ENCODE data around the gene RANBP10.

Gene RANBP10

DNA sequence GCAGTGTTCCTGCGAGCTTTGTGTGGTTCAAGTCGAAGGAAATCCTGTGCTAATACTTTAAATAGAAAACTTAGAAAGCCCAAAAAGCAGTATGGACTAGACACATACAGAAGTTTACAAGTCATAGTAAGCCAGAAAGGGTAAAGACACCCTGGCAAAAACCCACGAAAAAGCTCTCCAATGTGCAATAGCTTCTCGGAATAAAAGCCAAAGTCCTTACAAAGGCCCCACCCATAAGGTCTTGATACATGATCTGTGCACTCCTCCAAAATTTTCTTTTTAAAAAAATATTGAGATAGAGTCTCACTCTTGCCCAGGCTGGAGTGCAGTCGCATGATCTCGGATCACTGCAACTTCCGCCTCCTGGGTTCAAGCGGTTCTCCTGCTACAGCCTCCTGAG is 129.4 kb downstream of the RANBP10 start:
- no peak for ATAC-seq
- TF ChIP-seq TCF4 (CRISPR knock-in tag; IDR thresholded peaks at IDR 0.05; ENCODE audit: borderline replicate concordance) (no peak), TOX (CRISPR knock-in tag; IDR thresholded peaks at IDR 0.05; ENCODE audit: borderline replicate concordance) (no peak), OSR1 (CRISPR knock-in tag; IDR thresholded peaks at IDR 0.05) (no peak), PPARA (CRISPR knock-in tag; IDR thresholded peaks at IDR 0.05; ENCODE audit: borderline replicate concordance) (no peak), ISL1 (CRISPR knock-in tag; IDR thresholded peaks at IDR 0.05) (no peak), SNAI2 (CRISPR knock-in tag; IDR thresholded peaks at IDR 0.05) (no peak), ZFP3 (CRISPR knock-in tag; IDR thresholded peaks at IDR 0.05) (no peak), ZC3H10 (CRISPR knock-in tag; IDR thresholded peaks at IDR 0.05) (no peak)
- TF ChIP-seq, protein P1, sequence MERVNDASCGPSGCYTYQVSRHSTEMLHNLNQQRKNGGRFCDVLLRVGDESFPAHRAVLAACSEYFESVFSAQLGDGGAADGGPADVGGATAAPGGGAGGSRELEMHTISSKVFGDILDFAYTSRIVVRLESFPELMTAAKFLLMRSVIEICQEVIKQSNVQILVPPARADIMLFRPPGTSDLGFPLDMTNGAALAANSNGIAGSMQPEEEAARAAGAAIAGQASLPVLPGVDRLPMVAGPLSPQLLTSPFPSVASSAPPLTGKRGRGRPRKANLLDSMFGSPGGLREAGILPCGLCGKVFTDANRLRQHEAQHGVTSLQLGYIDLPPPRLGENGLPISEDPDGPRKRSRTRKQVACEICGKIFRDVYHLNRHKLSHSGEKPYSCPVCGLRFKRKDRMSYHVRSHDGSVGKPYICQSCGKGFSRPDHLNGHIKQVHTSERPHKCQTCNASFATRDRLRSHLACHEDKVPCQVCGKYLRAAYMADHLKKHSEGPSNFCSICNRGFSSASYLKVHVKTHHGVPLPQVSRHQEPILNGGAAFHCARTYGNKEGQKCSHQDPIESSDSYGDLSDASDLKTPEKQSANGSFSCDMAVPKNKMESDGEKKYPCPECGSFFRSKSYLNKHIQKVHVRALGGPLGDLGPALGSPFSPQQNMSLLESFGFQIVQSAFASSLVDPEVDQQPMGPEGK (CRISPR knock-in tag; IDR thresholded peaks at IDR 0.05; ENCODE audit: borderline replicate concordance) = no peak

DNA sequence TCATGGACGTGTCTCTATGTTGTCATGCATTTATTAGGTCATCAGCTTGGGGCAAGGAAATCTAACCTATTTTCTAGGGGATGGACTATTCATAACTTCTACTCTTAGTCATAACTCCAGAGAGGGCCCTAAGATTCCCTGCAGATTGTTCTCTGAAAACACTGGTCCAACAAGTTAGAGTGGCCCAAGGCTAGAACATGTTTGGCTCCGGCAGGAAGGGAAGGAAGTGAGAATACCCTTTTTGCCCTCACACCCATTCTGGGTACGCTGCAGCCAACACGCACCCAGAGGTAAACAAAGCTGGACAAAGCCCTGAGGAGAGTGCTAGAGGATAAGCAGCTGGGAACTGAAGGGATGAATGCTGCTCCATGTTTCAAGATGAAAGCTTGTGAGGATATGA is 129.8 kb downstream of the RANBP10 start:
- ATAC-seq = no peak
- no peak for TF ChIP-seq ZFP30 (CRISPR knock-in tag; IDR thresholded peaks at IDR 0.05)
- TF ChIP-seq ZFP3 (CRISPR knock-in tag; IDR thresholded peaks at IDR 0.05) = no peak
- no peak for TF ChIP-seq SNAI2 (CRISPR knock-in tag; IDR thresholded peaks at IDR 0.05)
- TF ChIP-seq, protein P2, sequence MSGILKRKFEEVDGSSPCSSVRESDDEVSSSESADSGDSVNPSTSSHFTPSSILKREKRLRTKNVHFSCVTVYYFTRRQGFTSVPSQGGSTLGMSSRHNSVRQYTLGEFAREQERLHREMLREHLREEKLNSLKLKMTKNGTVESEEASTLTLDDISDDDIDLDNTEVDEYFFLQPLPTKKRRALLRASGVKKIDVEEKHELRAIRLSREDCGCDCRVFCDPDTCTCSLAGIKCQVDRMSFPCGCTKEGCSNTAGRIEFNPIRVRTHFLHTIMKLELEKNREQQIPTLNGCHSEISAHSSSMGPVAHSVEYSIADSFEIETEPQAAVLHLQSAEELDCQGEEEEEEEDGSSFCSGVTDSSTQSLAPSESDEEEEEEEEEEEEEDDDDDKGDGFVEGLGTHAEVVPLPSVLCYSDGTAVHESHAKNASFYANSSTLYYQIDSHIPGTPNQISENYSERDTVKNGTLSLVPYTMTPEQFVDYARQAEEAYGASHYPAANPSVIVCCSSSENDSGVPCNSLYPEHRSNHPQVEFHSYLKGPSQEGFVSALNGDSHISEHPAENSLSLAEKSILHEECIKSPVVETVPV (CRISPR knock-in tag; IDR thresholded peaks at IDR 0.05) = no peak
- TF ChIP-seq ZNF70 (CRISPR knock-in tag; IDR thresholded peaks at IDR 0.05) = no peak
- no peak for TF ChIP-seq CSDC2 (CRISPR knock-in tag; IDR thresholded peaks at IDR 0.05)
- TF ChIP-seq, protein P3, sequence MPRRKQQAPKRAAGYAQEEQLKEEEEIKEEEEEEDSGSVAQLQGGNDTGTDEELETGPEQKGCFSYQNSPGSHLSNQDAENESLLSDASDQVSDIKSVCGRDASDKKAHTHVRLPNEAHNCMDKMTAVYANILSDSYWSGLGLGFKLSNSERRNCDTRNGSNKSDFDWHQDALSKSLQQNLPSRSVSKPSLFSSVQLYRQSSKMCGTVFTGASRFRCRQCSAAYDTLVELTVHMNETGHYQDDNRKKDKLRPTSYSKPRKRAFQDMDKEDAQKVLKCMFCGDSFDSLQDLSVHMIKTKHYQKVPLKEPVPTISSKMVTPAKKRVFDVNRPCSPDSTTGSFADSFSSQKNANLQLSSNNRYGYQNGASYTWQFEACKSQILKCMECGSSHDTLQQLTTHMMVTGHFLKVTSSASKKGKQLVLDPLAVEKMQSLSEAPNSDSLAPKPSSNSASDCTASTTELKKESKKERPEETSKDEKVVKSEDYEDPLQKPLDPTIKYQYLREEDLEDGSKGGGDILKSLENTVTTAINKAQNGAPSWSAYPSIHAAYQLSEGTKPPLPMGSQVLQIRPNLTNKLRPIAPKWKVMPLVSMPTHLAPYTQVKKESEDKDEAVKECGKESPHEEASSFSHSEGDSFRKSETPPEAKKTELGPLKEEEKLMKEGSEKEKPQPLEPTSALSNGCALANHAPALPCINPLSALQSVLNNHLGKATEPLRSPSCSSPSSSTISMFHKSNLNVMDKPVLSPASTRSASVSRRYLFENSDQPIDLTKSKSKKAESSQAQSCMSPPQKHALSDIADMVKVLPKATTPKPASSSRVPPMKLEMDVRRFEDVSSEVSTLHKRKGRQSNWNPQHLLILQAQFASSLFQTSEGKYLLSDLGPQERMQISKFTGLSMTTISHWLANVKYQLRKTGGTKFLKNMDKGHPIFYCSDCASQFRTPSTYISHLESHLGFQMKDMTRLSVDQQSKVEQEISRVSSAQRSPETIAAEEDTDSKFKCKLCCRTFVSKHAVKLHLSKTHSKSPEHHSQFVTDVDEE (CRISPR knock-in tag; IDR thresholded peaks at IDR 0.05) = no peak
- TF ChIP-seq, protein P1 (CRISPR knock-in tag; IDR thresholded peaks at IDR 0.05; ENCODE audit: borderline replicate concordance) = no peak
- TF ChIP-seq, protein P4, sequence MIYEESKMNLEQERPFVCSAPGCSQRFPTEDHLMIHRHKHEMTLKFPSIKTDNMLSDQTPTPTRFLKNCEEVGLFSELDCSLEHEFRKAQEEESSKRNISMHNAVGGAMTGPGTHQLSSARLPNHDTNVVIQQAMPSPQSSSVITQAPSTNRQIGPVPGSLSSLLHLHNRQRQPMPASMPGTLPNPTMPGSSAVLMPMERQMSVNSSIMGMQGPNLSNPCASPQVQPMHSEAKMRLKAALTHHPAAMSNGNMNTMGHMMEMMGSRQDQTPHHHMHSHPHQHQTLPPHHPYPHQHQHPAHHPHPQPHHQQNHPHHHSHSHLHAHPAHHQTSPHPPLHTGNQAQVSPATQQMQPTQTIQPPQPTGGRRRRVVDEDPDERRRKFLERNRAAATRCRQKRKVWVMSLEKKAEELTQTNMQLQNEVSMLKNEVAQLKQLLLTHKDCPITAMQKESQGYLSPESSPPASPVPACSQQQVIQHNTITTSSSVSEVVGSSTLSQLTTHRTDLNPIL (CRISPR knock-in tag; IDR thresholded peaks at IDR 0.05; ENCODE audit: low read depth) = no peak
- no peak for TF ChIP-seq TCF4 (CRISPR knock-in tag; IDR thresholded peaks at IDR 0.05; ENCODE audit: borderline replicate concordance)
- TF ChIP-seq ZNF8 (CRISPR knock-in tag; IDR thresholded peaks at IDR 0.05) = no peak

DNA sequence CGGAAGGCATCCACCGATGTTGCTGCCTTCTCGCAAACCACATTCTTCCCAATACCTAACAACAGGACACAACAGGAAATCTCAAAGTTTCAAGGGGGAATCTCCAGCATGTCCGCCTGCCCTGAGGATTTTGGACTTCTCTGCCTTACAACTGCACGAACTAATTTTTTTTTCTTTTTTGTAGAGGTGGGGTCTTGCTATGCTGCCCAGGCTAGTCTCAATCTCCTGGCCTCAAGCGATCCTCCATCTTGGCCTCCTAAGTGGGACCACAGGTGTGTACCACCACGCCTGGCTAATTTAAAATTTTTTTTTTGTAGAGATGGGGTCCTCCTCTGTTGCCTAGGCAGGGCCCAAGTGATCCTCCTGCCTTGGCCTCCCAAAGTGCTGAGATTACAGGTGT is 130.4 kb downstream of the RANBP10 start:
- no peak for ATAC-seq
- TF ChIP-seq RARB (CRISPR knock-in tag; IDR thresholded peaks at IDR 0.05) (no peak), SNAI2 (CRISPR knock-in tag; IDR thresholded peaks at IDR 0.05) (no peak), BACH2 (CRISPR knock-in tag; IDR thresholded peaks at IDR 0.05; ENCODE audit: borderline replicate concordance) (no peak), TOX (CRISPR knock-in tag; IDR thresholded peaks at IDR 0.05; ENCODE audit: borderline replicate concordance) (no peak), ZNF565 (CRISPR knock-in tag; conservative IDR thresholded peaks at IDR 0.05; ENCODE audit: low read depth) (no peak), ZC3H10 (CRISPR knock-in tag; IDR thresholded peaks at IDR 0.05) (no peak), ZNF8 (CRISPR knock-in tag; IDR thresholded peaks at IDR 0.05) (no peak)
- TF ChIP-seq, protein P3 (CRISPR knock-in tag; IDR thresholded peaks at IDR 0.05) = no peak
- TF ChIP-seq, protein P4 (CRISPR knock-in tag; IDR thresholded peaks at IDR 0.05; ENCODE audit: low read depth) = no peak
- TF ChIP-seq, protein P2 (CRISPR knock-in tag; IDR thresholded peaks at IDR 0.05) = no peak
- TF ChIP-seq, protein P1 (CRISPR knock-in tag; IDR thresholded peaks at IDR 0.05; ENCODE audit: borderline replicate concordance) = no peak

Data from SK-N-SH treated with all-trans-retinoic acid at 6 μM for 48 hours (cell line).